Transverse colon (tissue), 4 donors: ENCODE measurements around the gene BMP6.

ENCODE experiments used
- CTCF ChIP-seq, 5 experiments: fragments of 200-600 bp in 3 of 5; fragments of 450-650 bp in 2 of 5; sonication (generic) in 3 of 5; IDR thresholded peaks; 1 replicate in 2 of 5; 2 replicates in 3 of 5; pipeline ENCODE4 v1.5.1; 2016 to 2017; ENCODE audit warnings: antibody characterized with exemption in 5 of 5, inconsistent platforms in 3 of 5, mild to moderate bottlenecking in 2 of 5, moderate library complexity in 1 of 5
- EP300 ChIP-seq: sonication (generic); formaldehyde crosslinking; IDR thresholded peaks from one replicate; pipeline ENCODE4 v1.6.1; 2017; ENCODE audit warnings: antibody characterized with exemption, low read depth
- POLR2A ChIP-seq: fragments of 450-650 bp; IDR thresholded peaks from one replicate; pipeline ENCODE4 v1.6.1; 2016; ENCODE audit warnings: antibody characterized with exemption, mild to moderate bottlenecking, moderate library complexity
- POLR2AphosphoS5 ChIP-seq, 3 donors: sonication (generic); formaldehyde crosslinking; IDR thresholded peaks; one replicate each; pipeline ENCODE4 v1.6.1; 2016; ENCODE audit warnings: antibody characterized with exemption in 3 of 3

- no peak for TF ChIP-seq CTCF (IDR thresholded peaks at IDR 0.05)
- TF ChIP-seq POLR2AphosphoS5 (IDR thresholded peaks at IDR 0.05) = no peak
- no peak for TF ChIP-seq POLR2A
- no peak for TF ChIP-seq EP300
These were observed 77.3 kb downstream of the BMP6 start for GRCh38 chr6:7803214-7803613.
